Right cardiac atrium (tissue), 5 donors: ENCODE measurements around the gene MYO18B. TPM values are rescaled to one million over a fixed set of nuclear protein-coding genes. Genes with fewer than 3 reads are reported as not detected.

Experiments used
- ATAC-seq, 2 donors: fragments of 200-7000 bp; cut with Tn5 transposase; one replicate each; pipeline versions ENCODE4 v1.8.0 to v1.9.1; 2020; ENCODE audit warnings: moderate library complexity in 2 of 2, mild to moderate bottlenecking in 1 of 2
- DNase-seq, 3 donors: peaks; one replicate each; pipeline ENCODE4 v3.0.0-alpha.2; 2020
- H3K27ac ChIP-seq: one replicate; pipeline ENCODE4 v1.5.1; 2013; ENCODE audit warnings: mild to moderate bottlenecking, low read length, control low read depth, moderate library complexity
- H3K27me3 ChIP-seq: one replicate; pipeline ENCODE4 v1.6.1; 2013; ENCODE audit not compliant: control insufficient read depth, insufficient read depth
- H3K4me1 ChIP-seq: one replicate; pipeline ENCODE4 v1.6.1; 2013; ENCODE audit warnings: low read length; ENCODE audit not compliant: control insufficient read depth, insufficient read depth
- H3K4me3 ChIP-seq: one replicate; pipeline ENCODE4 v1.5.1; 2013; ENCODE audit warnings: low read length, control low read depth
- H3K9me3 ChIP-seq: one replicate; pipeline ENCODE4 v1.6.1; 2013; ENCODE audit warnings: low read length; ENCODE audit not compliant: control insufficient read depth
- WGBS: extraction: QIAGEN DNeasy Blood & Tissue Kit; methylation state at CpG from one replicate; pipeline ENCODE4 v1.1.7; 2013; 5-methylcytosine and 5-hydroxymethylcytosine counted together
- intact Hi-C, 4 donors: fragments of 100-400 bp; cut with DNase I; formaldehyde crosslinking; loops; one replicate each; pipeline versions ENCODE4 v1.11.0 to v1.14.0; 2022 to 2023
- polyA plus RNA-seq: library from polyadenylated mRNA; stranded (reverse); fragments of 200-250 nt; gene quantifications from one replicate; pipeline ENCODE4 v1.2.3, GENCODE V29; 2013
- total RNA-seq, 4 donors: library from RNA; stranded (reverse); fragmentation: NEBNext Ultra II Directional; extraction: Animal tissue kit (Norgen Biotek cat#: 25700); gene quantifications; one replicate each; pipeline ENCODE4 v1.2.1, GENCODE V29; 2021
- donor health status: healthy with polysubstance abuse.
- donor health status: DM: no; HTN: yes; CAD: no.
- donor health status: DM: no; HTN: no; CAD: no.
- donor health status: DM: no; HTN: yes; CAD: no; lungs with severe emphysema.
- donor health status: DM: yes; HTN: yes; CAD: no.

Gene MYO18B
- total and polyA plus RNA-seq, 5 donors = 74.5 to 184 (median 121) TPM

DNA sequence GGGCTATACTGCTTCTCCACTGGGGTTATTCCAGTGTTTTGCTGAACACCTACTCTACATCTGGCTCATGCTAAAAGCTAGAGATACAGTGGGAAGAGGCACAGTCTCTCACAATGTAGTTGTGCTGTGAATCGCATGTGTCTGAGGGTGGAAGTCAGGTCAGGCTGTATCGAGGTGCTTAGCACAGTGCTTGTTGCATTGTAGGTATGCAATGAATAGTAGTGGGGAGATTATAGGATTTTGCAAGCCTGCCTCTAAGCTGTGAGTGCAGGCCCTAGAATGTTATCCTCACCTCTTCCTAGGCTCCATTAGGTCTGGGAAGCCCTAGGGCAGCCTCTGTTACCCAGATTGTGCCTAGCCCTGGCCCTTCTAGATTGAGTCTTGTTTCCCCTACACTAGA, 37.4 kb downstream of the MYO18B start:
- DNase-seq (no peak), ATAC-seq (no peak)
- H3K27me3 ChIP-seq = no peaks in the 10 kb centered on the region
- no peak overlapping the region for H3K27ac ChIP-seq
- intact Hi-C loops = no loop called here
- 96% methylated on average over 2 of the region's 2 CpGs for WGBS
- H3K4me1 ChIP-seq = no peaks in the 10 kb centered on the region
- H3K4me3 ChIP-seq = no peak overlapping the region
- no peaks in the 10 kb centered on the region for H3K9me3 ChIP-seq

DNA sequence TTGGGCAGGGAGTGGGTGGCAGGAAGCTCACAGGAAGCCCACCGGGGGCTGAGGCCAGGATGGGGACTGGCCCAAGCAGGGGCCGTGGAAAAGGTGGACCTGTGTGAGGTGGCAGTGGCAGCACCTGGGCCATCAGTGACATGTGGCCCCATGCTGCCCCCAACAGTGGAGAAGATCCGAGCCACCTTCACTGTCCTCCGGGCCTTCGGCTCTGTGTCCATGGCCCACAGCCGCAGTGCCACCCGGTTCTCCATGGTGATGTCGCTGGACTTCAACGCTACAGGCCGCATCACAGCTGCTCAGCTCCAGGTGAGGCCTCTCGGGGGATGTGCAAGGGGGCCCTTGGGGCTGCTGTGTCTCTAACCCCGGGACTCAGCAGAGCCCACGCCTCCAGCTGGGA, 37.9 kb downstream of the MYO18B start:
- no peaks in the 10 kb centered on the region for H3K9me3 ChIP-seq
- no peak overlapping the region for H3K4me3 ChIP-seq
- 86% methylated on average over 13 of the region's 13 CpGs for WGBS
- H3K27ac ChIP-seq = no peak overlapping the region
- ATAC-seq = no peak
- no peaks in the 10 kb centered on the region for H3K27me3 ChIP-seq
- intact Hi-C loops = no loop called here
- no peak for DNase-seq
- H3K4me1 ChIP-seq = no peaks in the 10 kb centered on the region

DNA sequence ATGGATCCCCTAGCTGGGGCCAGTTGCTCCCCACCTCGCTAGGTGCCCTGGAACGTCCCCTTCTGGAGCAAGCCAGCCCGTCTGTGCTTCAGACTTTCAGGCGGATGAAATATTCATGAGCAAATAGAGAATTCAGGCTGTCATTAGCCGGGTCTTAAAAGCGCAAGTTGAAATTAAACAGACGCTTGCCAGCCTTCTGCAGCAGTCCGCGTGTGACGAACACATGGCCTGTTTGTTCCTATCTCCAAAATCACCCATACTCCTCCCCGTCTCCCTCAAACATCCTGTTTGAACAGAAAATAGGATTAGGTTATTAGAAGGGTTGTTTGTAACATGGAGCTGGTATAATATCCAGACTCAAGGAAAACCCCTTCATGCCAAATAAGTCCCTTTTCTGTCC, 38.7 kb downstream of the MYO18B start:
- Histone ChIP-seq H3K4me1 (no peaks in the 10 kb centered on the region), H3K9me3 (no peaks in the 10 kb centered on the region), H3K4me3 (no peak overlapping the region), H3K27ac (no peak overlapping the region), H3K27me3 (no peaks in the 10 kb centered on the region)
- intact Hi-C loops = no loop called here
- DNase-seq (no peak), ATAC-seq (no peak)
- 46% methylated on average over 11 of the region's 11 CpGs for WGBS

DNA sequence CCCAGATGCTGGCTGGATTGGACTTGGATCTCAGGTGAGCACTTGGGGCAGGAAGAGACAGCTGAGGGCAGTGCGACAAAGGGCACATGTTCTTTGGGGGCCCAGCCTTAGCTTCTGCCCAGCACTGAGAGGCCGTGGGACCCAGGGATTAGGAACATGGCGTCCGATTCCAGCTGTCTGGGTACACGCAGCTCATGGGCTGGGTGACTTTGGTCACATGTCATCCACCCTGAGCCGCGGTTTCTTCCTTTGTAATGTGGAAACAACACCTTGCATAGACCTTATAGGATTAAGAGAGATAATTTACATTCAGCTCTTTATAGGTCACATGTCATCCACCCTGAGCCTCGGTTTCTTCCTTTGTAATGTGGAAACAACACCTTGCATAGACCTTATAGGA, 39.8 kb downstream of the MYO18B start:
- WGBS = 89% methylated on average over 8 of the region's 8 CpGs
- ATAC-seq = no peak
- H3K27ac ChIP-seq = no peak overlapping the region

DNA sequence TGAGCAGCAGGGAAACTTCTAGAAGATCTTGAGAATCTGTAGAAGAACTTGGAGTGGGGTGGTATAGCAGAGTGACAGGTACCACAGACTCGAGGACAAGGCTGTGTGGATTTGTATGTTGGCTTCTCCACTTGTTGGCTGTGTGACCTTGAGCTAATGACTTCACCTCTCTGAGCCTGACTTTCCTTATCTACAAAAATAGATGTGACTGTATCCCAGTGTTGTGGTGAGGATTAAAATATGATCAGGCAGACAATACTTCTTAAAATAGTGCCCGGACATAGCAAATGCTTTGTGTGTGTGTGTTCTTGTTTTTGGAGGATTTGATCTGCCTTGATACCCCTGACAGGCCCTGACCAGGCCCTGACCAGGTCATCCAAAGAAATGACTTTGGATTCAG, 40.8 kb downstream of the MYO18B start:
- ATAC-seq (no peak), DNase-seq (no peak)
- H3K9me3 ChIP-seq = no peaks in the 10 kb centered on the region
- 74% methylated on average over 2 of the region's 2 CpGs for WGBS
- H3K27ac ChIP-seq = no peak overlapping the region
- no peak overlapping the region for H3K4me3 ChIP-seq
- no peaks in the 10 kb centered on the region for H3K27me3 ChIP-seq
- H3K4me1 ChIP-seq = no peaks in the 10 kb centered on the region
- intact Hi-C loops = no loop called here

More for the DNA sequence above, 39.8 kb downstream of the MYO18B start:
- H3K9me3 ChIP-seq = no peaks in the 10 kb centered on the region
- intact Hi-C loops = no loop called here
- H3K4me1 ChIP-seq = no peaks in the 10 kb centered on the region
- no peak overlapping the region for H3K4me3 ChIP-seq
- no peak for DNase-seq
- H3K27me3 ChIP-seq = no peaks in the 10 kb centered on the region

DNA sequence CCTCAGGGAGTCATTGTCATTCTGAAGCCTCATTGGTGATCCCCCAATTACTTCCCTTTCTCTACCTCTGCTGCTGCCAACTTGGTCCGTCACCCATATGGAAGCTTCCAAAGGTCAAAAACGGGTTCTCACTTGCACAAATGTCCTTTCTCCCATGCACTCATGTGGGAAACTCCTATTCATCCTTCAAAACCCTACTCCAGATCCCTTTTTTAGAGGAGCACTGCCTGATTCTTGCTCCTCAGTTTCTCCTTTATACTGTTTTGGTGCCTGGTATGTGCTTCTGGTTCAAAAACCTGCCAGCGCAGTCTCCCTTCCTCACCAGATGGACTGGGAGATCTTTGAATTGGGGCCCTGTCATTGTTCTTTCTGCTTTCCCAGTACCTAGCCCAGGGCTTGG, 41.9 kb downstream of the MYO18B start:
- H3K27ac ChIP-seq = no peak overlapping the region
- no peaks in the 10 kb centered on the region for H3K4me1 ChIP-seq
- DNase-seq = no peak
- WGBS = 78% methylated on average over 3 of the region's 3 CpGs
- H3K9me3 ChIP-seq = no peaks in the 10 kb centered on the region
- ATAC-seq = no peak
- H3K4me3 ChIP-seq = no peak overlapping the region
- H3K27me3 ChIP-seq = no peaks in the 10 kb centered on the region
- intact Hi-C loops = no loop called here

DNA sequence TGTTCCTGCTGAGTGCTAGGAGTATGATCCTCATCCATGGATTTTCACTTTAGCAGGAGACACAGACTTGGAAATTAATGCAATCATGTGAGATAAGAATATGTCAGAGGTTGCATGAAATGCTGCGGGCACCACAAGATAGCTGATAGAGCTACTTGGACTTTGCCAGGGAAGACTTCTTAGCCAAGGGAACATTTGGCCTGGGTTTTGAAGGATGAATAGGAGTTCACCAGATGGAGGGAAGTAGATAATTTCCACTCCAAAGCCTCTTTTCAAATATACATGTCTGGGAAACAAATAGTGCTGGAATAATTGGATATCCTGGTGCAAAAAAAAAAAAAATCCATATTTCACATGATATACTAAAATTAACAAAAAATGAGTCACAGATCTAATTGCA, 44.2 kb downstream of the MYO18B start:
- Histone ChIP-seq H3K4me1 (no peaks in the 10 kb centered on the region), H3K9me3 (no peaks in the 10 kb centered on the region), H3K27ac (no peak overlapping the region), H3K27me3 (no peaks in the 10 kb centered on the region), H3K4me3 (no peak overlapping the region)
- DNase-seq (no peak), ATAC-seq (no peak)
- intact Hi-C loops = no loop called here
- WGBS = 79% methylated on average over 1 of the region's 1 CpG

DNA sequence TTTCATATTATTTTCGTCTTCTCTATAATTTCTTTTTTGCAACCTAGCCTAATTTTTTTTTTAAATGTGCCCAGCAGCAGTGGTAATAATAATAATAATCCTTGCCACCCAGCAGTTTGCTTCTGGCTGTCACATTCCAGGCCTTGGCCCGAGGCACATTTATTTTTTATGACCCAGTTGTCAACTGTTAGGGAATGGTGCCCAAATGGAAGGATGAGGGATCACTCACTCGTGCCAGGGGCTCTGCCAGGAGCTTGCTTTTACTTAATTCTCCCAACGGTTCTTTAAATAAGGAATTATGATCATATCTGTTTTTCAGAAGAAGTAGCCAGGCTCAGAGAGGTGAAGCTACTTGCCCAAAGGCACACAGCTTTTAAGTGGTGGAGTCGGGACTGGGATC, 49.6 kb downstream of the MYO18B start:
- WGBS = 53% methylated on average over 5 of the region's 5 CpGs
- DNase-seq = no peak
- intact Hi-C loops = no loop called here
- H3K27me3 ChIP-seq = no peaks in the 10 kb centered on the region
- no peak for ATAC-seq
- no peak overlapping the region for H3K27ac ChIP-seq
- no peaks in the 10 kb centered on the region for H3K4me1 ChIP-seq
- H3K9me3 ChIP-seq = no peaks in the 10 kb centered on the region
- no peak overlapping the region for H3K4me3 ChIP-seq

DNA sequence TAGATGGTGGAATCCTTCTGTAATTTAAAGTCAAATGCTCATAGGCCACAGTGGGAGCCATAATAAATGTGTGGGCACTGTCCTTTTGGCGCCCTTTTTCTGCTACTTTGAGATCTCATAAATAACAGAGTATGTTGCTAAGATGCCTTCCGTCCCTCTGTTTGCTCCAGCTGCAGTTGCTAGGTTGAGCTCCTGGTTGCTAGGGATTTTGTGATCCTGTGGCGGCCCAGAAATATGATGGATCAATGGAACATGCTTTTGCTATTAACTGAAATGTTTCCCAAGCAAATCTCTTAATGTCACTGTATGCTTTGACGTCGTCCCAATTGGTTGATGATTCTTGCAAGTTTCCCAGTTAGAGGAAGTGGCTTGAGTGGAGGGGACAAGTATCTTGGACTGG, 53.5 kb downstream of the MYO18B start:
- no peak overlapping the region for H3K27ac ChIP-seq
- no peaks in the 10 kb centered on the region for H3K4me1 ChIP-seq
- intact Hi-C loops = no loop called here
- DNase-seq (no peak), ATAC-seq (no peak)
- H3K9me3 ChIP-seq = no peaks in the 10 kb centered on the region
- no peak overlapping the region for H3K4me3 ChIP-seq
- no peaks in the 10 kb centered on the region for H3K27me3 ChIP-seq
- WGBS = 73% methylated on average over 5 of the region's 5 CpGs

DNA sequence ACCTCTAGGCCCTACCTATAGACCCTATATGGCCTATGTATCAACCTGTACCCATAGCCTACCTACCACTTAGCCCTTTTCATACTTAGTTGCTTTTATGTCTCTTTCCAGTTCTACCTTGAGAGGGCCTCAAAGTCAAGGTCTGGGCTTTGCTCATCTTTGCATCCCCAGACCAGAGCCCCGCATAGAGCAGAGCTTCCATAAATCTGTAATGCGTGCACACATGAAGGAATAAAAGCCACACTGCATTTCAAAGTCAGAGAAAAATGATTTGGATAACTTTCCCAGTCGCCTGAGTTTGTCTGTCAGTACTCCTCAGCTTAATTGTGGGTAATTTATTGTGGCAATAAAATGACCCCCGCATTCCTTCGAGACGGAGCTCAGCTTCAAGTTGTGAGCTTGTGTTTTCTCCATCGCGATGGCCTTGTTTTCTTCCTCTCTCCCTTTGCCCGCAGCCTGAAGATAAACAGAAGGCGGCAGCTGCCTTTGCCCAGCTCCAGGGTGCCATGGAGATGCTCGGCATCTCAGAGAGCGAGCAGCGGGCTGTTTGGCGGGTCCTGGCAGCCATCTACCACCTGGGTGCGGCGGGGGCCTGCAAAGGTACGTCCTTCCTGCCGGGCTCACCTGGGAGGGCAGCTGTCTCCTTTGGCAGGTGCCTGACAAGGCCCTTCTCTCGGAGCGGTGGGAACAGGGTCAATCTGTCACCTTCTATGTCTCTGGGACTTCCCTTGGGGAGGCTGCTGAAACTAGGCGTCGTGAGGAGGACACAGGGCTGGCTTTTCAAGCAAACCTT, 55.7 kb downstream of the MYO18B start:
- no peak for DNase-seq

DNA sequence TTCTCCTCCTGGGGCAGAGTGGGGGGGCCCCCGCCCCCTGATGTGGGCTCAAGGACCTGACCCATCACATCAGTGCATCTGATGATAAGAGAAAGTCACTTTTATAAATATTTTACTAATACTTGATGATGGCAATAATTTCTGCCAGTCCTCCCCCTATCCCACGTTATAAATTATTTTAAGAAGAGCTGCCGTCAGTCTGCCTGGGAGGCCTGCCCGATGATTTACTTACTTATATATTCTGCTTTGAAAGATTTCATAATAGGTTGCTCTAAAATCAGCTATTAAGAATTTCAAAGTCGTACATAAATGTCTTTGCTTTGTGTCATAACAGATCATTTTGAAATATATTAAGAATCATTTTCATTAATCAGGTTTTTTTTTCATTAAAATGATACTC, 58.8 kb downstream of the MYO18B start:
- Histone ChIP-seq H3K27ac (no peak overlapping the region), H3K9me3 (no peaks in the 10 kb centered on the region), H3K4me1 (no peaks in the 10 kb centered on the region), H3K27me3 (no peaks in the 10 kb centered on the region), H3K4me3 (no peak overlapping the region)
- intact Hi-C loops = no loop called here
- no peak for DNase-seq
- ATAC-seq = no peak
- WGBS = 62% methylated on average over 5 of the region's 5 CpGs

More for the DNA sequence above, 55.7 kb downstream of the MYO18B start:
- intact Hi-C loops = no loop called here
- Histone ChIP-seq H3K27ac (no peak overlapping the region), H3K4me1 (no peaks in the 10 kb centered on the region), H3K9me3 (no peaks in the 10 kb centered on the region), H3K4me3 (no peak overlapping the region), H3K27me3 (no peaks in the 10 kb centered on the region)
- 74% methylated on average over 22 of the region's 22 CpGs for WGBS
- ATAC-seq = no peak

DNA sequence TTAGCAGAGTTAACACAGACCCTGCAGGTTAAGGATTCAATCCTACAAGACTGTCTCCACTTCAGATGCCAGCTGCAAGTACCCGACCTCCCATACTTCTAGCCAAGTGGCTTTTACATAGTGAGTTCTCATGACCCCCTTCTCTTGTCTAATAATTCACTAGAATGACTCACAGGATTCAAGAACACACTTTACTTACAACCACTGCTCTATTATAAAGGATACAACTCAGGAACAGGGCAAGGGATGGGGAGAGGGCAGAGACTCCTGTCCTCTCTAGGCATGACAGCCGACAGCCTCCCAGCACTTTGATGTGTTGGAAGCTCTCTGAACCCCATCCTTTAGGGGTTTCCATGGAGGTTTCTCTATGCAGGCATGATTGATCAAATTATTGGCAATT, 60.0 kb downstream of the MYO18B start:
- DNase-seq = no peak
- Histone ChIP-seq H3K9me3 (no peaks in the 10 kb centered on the region), H3K4me3 (no peak overlapping the region), H3K4me1 (no peaks in the 10 kb centered on the region), H3K27me3 (no peaks in the 10 kb centered on the region), H3K27ac (no peak overlapping the region)
- 72% methylated on average over 2 of the region's 2 CpGs for WGBS
- no peak for ATAC-seq
- intact Hi-C loops = no loop called here
